GM19397 (cell line): ENCODE measurements around the gene ERAS.

Experiments used
- ATAC-seq: cut with Tn5 transposase; IDR thresholded peaks from one replicate; pipeline ENCODE4 v1.9.1; 2021; ENCODE audit warnings: mild to moderate bottlenecking, moderate library complexity; ENCODE audit not compliant: unreplicated experiment

Gene ERAS, protein sequence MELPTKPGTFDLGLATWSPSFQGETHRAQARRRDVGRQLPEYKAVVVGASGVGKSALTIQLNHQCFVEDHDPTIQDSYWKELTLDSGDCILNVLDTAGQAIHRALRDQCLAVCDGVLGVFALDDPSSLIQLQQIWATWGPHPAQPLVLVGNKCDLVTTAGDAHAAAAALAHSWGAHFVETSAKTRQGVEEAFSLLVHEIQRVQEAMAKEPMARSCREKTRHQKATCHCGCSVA

DNA sequence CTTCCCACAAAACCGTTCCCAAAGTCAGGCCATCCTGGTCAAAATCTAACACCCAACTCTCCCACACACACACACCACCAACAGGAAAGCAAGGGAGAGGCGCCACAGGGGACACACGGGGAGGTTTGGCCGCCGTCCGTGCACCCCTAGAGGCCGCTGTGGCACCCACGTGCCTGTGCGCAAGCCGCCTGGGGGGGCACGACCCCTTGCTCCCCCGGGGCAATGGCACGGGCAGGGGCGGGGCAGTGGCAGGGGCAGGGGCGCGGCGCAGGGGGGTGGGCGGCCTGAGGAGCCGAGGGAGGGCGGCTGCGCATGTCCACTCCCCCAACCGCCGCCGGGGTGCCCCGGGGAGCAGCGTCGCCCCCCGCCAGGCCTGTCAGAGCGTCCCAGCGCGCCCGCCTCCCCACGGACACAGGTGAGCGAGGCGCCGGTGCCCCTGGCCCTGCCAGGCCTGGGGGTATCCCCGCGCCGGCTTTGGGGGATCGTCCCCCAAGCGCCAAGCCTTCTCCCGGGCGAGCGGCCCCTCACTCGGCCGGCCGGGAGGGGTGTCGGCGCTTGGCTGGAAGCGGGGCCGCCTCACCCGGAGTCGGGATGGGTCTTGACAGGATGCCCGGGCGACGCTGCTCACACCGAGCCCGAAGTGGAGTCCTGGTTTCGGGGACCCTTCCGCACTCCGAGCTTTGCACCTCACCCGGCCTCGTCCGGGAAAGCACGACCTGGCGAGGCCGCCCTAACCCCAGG lies at the start of gene ERAS:
Gene ERAS (plus strand): TSS at position 379 of the 741 bp plus-strand sequence. CDS start 2,611 bp downstream, outside the sequence.
- ATAC-seq: no peak

DNA sequence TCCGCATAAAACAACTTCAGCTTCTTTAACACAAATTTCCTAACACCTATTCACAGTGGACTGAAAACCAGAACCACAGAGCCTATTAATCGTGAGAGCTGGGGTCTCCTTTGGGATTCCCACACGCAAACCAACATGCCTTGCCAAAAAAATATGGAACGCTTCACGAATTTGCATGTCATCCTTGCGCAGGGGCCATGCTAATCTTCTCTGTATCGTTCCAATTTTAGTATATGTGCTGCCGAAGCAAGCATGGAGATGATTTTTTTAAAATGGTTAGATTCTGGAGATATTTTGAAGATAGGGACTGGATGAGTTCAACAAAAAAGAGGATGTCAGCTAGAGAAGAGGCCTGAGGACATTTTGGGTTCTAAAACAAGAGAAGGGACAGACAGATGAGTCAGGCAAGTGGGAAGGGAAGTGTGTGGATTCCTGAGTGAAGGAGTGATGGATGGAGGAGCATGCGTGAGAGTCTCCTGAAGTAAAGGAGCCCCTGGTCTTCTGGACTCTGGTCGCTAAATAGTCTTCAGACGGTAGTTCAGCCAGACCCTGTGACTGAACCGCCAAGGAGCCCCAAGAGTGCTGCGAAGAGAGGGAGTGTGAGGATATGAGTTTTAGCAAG lies 49.4 kb upstream of the ERAS start:
- no peak for ATAC-seq

DNA sequence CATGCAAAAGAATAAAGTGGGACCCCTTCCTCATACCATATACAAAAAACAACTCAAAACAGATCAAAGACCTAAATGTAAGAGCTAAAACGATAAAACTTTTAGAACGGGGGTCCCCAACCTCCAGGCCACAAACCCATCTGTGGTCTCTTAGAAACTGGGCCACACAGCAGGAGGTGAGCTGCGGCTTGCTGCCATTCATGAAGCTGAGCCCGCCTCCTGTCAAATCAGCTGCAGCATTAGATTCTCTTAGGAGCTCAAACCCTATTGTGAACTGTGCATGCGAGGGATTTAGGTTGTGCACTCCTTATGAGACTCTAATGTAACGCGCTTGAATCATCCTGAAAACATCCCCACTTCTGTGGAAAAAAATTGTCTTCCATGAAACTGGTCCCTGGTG lies 46.9 kb upstream of the ERAS start:
- no peak for ATAC-seq

DNA sequence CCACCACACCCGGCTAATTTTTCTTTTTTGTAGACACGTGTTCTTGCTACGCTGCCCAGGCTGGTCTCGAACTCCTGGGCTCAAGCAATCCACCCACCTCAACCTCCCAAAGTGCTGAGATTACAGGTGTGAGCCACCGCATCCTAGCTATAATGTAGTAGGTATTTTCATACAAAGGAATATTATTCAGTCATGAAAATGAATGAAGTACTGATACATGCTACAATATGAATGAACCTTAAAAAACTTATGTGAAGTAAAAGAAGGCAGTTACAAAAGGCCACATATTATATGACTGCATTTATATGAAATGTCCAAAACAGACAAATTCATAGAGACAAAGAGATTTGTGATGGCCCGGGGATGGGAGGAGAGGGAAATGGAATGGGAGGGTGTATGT lies 44.6 kb upstream of the ERAS start:
- no peak for ATAC-seq

DNA sequence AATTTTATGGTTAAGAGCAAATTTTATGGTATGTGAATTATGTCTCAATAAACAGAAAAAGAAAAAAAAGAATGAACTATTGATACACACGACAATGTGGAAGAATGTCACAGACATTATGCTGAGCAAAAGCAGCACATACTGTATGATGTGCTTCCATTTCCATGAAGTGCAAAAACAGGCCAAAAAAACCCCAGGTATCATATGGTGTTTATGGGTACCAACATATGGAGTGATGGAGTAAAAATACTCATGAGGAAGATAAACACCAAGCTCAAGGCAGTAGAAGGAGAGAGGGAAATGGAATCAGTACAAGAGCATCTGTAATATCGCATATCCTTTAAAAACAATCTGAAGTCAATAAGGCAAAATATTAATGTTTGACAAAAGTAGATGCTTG lies 44.1 kb upstream of the ERAS start:
- ATAC-seq: no peak

DNA sequence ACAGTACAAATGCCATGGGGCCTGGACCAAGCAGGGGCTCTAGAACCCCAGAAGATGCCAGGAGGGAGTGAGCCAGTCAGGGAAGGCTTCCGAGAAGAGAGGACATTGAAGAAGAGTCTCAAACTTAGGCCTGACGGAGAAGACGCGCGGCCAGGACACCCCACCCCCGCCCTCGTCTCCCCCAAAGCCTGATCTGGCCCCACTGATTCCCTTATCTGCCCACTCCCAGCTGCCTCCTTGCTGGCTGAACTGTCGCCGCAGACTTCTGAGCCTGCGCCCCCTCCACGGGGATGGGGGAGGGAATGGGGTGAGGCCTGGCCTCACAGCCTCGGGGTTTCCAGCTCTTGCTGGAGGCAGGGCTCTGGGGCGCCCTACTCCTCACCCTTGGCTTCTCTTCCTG lies 43.5 kb upstream of the ERAS start:
- ATAC-seq: no peak

DNA sequence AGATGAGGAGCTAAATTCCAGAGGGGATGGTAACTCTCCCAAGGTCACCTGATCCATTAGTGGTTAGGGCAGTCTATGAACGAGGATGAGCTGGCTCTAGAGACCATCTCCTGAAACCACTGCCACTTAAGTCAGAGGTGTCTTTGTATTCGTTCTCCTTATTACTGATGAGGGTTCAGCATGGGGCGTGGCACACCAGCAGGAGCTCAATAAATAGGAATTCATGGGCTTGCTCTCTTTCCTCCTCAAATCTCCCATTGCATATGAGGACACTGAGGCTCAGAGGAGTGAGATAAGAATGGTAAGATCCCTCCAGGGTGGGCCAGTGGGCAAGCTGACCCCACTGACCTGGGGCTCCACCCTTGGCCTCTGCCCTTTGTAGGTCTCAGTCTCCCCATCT lies 41.6 kb upstream of the ERAS start:
- no peak for ATAC-seq

DNA sequence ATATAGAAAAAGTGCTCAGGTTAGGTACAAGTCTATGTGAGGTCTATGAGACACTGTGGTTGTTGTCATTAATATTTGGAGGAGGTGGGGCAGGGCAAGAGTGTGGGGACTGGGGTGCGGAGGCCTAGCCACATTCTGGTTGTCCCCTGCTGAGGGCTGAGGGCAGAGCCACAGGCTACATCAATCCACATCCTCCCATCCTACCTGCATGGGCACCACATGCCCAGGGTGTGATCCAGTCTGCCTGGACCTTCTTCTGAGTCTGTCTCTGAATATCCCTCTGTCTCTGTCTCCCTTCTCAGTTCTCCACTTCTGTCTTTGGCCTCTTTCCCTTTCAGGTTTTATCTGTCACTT lies 41.1 kb upstream of the ERAS start:
- no peak for ATAC-seq

DNA sequence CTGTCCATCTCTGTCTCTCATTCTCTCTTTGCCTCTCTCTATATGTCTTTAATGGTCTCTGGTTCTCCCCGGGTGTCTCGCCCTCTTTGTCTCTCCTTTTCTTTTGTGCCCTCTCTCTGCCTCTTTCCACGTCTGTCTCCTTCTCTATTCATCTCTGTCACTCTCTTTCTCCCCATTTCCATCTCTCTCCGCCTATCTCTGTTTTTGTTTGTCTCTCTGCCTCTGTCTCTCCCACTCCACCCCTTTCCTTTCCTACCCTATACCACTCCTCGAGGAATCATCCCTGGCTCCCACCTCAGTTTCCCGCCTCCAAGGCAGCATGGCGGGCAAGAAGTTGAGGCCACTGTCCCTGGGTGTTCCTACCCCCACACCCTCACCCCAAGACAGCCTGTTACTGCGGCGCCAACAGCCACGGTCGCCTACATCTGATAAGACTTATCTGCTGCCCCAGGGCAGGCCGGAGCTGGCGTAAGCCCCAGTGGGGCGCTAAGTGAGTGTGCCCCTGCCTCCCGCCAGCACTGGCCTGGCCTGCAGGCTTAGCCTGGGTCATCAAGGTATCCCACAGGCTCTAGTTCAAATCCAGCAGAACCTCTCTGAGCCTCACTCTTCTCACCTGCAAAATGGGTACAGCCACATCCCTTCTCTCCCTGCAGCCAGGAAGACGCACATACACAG lies 40.6 kb upstream of the ERAS start:
- ATAC-seq: no peak

DNA sequence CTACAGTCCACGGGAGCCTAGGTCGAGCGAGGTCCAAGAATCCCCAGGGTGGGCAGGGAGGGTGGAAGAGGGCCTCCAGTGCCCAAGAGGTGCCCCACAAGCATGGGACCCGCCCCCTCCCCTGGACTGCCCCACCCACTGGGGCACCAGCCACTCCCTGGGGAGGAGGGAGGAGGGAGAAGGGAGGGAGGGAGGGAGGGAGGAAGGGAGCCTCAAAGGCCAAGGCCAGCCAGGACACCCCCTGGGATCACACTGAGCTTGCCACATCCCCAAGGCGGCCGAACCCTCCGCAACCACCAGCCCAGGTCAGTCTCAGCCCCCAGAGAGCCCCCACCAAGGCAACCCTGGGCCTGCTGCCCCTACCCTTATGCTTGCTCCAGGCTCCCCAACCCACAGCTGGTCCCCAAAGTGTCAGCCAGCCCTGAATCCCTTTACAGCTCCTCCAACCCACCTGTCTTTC lies 39.9 kb upstream of the ERAS start, which contains the start of gene GATA1:
Gene GATA1 (plus strand): TSS at position 250 of the 460 bp plus-strand sequence. CDS start 4,520 bp downstream, outside the sequence.
- no peak for ATAC-seq

DNA sequence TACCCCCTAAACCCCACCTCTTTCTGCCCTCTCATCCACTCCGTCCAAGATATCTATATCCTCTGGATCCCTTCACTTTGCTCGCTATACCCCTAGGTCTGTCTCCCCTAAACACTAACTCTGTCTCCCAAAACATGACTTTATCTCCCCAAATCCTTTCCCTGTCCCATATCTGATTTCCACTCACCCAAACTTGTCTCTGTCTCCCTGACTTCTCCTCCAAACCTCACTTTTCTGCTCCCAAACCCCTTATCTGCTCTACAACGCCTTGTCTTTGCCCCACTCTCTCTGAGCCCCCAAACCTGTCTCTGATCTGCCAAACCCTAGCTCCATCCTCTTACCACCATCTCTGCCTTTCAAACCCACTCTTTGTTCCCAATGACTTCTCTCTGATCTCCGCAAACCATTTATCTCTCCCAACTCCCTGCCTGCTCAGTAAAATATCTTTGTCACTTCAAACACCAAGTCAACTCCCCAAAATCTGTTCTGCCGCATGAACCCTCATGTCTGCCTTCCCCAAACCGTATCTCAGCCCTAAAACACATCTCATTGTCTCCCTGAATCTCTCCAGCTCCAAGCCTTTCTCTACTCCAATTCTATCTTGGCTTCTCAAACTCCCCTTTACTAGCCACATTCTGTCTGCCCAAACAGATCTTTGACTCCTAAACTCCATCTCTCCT lies 39.3 kb upstream of the ERAS start:
- ATAC-seq: no peak

DNA sequence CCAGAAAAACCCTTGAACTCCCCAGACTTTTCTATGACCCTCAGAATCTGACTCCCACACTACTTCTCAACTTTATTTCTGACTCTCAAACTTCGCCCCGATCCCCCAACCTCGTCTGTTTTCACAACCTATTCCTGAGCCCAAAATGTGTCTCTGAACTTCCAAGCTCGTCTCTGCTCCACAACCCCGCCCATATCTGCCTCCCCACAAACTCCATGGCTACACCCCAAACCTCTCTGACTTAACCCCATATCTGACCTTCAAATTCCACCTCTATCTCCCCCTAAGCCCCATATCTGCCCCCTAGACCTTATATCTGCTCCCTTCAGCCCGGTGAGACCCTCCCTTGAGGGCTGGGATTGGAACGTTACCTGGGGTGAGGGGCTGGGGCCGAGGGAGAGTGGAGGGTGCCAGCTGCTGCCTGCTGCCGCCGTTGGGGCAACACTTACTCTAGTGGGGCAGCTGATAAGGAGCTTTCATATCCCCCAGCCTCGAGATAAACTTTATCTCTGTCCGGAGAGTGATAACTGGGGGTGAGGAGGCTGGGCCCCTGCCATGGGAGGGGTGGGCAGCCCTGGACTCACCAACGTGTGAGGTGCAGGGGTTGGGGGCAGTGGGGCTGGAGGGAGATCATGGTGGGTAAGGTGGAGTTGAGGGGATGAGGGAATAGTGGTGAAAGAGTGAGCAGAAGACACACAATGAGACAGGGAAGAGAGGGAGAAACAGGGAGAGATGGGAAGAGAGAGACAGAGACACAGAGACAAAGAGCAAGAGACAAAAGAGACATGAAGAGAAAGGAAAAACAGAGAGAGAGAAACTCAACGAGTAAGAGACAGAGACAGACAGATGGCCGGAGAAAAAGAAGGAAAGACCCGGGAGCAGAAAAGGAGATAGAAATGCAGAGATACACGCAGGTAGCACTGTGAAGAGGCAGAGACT lies 38.5 kb upstream of the ERAS start:
- ATAC-seq: no peak

DNA sequence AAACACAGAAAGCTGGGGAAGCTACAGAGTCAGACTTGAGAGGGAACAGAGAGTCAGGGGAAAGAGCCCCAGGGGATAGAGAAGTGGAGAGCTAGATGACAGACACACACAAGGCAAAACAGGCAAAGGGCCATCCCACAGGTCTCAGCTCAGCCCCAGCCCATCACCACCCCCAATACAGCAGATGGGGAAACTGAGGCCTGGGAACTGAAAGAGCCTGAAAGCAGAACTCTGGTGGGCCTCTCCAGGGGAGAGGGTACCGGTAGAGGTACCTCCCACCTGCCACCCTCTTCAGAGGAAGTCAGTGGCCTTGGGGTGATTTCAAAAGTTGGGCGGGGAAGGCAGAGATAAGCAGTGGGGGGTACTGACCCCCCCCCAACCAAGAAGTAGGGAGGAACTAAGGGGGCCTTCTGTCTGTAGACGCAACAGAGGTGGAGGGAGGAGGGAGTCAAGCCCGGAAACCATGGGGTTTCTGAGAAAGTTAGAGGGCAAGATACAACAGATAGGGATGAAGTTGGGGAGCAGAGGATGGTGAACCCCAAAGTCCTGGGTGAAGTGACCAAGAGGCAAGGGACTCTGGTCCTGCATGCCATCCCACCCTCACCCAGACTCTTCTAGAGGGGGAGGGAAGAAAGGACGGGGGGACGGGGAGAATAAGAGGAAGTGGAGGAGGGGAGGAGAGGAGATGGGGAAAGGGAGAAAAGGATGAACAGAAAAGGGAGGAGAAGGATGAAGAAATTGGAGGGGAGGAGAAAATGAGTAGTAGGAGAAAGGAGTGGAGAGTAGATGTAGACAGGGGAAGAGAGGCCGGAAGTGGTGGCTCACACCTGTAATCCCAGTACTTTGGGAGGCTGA lies 36.7 kb upstream of the ERAS start:
- ATAC-seq: no peak

DNA sequence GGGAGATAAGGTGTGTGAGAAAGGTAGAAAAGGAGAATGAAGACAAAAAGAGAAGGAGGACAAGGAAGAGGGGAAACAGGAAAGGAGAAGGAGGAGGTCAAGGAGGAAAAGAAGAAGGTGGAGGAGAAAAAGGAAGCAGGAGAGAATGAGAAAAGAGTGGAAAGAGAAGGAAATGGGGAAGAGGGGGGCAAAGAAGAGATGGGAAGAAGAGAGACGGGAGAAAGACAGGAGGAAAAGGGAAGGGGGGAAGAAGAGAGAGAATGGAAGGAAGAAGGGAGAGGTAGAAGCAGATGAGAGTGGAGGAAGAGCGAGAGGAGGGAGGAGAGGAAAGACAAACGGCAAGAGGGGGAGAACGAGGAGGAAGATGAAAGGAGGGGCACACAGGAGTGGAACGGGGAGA lies 35.8 kb upstream of the ERAS start:
- no peak for ATAC-seq

DNA sequence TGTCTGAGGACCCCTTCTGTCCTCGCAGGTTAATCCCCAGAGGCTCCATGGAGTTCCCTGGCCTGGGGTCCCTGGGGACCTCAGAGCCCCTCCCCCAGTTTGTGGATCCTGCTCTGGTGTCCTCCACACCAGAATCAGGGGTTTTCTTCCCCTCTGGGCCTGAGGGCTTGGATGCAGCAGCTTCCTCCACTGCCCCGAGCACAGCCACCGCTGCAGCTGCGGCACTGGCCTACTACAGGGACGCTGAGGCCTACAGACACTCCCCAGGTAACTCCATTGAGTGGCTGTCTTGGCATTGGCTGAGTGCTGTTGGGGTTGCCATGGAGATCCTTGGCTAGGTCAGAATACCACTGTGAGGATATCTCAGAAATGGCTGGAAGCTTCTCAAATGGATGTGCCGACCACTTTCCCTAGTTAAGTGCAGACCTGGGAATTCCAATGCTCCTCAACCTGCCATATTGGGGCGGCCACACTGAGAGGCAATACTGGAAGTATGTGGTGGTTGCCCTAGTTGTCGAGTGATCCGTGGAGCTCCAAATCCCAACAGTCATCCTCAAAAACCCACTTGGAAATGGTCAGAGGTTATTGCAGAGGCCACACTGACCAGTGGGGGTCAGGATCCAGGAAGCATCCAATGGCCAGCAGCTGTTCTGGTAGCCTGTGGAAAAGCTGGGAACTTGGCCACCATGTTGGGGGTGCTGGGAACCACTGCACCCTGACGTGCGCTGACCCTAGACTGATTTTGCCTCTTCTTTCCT lies 35.1 kb upstream of the ERAS start:
- no peak for ATAC-seq

DNA sequence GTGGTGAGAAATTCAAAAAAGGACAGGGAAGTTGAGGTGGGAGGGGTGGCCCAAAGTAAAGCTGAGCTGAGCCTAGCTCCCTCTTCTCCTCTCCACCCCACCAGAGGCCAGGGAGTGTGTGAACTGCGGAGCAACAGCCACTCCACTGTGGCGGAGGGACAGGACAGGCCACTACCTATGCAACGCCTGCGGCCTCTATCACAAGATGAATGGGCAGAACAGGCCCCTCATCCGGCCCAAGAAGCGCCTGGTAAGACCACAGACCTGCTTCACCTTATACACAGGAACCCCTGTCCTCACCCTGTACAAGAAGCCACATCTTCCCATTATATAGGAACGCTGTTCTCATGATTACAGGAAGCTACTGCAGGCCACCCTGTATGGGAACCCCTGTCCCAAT lies 34.1 kb upstream of the ERAS start:
- no peak for ATAC-seq

DNA sequence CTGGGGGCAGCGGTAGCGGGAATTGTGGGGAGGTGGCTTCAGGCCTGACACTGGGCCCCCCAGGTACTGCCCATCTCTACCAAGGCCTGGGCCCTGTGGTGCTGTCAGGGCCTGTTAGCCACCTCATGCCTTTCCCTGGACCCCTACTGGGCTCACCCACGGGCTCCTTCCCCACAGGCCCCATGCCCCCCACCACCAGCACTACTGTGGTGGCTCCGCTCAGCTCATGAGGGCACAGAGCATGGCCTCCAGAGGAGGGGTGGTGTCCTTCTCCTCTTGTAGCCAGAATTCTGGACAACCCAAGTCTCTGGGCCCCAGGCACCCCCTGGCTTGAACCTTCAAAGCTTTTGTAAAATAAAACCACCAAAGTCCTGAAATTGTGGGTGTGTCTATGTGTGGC lies 32.4 kb upstream of the ERAS start:
- no peak for ATAC-seq

DNA sequence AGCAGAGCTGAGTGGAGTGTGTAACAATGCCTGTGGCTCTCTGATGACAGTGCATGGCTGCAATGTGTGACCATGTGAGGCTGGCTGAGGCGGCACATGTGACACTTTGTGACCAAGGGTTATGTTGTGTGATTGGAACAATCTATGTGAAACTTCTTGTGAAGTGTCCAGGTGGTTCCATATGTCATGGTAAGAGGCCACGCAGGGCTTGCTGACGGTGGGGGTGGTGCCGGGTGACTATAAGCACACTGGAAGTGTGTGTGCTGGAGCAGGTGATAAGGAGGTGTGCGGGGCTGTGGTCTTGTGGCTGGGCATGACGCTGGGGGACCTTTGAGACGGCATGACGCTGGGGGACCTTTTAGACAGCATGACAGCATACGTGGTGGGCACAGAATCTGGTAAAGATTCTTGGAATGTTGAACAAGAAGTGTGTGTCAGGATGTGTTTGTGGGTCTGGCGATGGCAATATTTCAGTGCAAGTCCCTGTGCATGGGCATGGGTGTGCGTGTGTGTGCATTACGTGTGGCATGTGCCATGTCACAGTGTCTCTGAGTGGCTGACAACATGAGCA lies 31.9 kb upstream of the ERAS start:
- no peak for ATAC-seq
